Keratinocyte (primary cell): ENCODE results near the gene MAD2L2.

Experiments
- CTCF ChIP-seq, 3 experiments: IDR thresholded peaks in 1 of 3; conservative IDR thresholded peaks in 1 of 3; optimal IDR thresholded peaks in 1 of 3; 2 replicates in 2 of 3; 3 replicates in 1 of 3; pipeline versions ENCODE3 to v1.5.1; 2011; ENCODE audit warnings: low read length in 3 of 3, mild to moderate bottlenecking in 3 of 3, moderate library complexity in 2 of 3, control low read depth in 1 of 3, inconsistent platforms in 1 of 3; ENCODE audit not compliant: insufficient read depth in 2 of 3; ENCODE audit errors: extremely low read depth in 1 of 3
- EZH2 ChIP-seq: IDR thresholded peaks from one replicate; pipeline ENCODE4 v1.6.1; 2012; ENCODE audit warnings: inconsistent platforms, mild to moderate bottlenecking, low read length, moderate library complexity

- TF ChIP-seq CTCF (optimal IDR thresholded peaks at IDR 0.05 in 1 of 3, IDR thresholded peaks at IDR 0.05 in 1 of 3, conservative IDR thresholded peaks at IDR 0.05 in 1 of 3; ENCODE audit: extremely low read depth in 1 of 3, insufficient read depth in 2 of 3, low read length in 3 of 3) (no peak), EZH2 (no peak)
Observed at GRCh38 chr1:11704194-11704529, 23.2 kb upstream of the MAD2L2 start.
